HT-29 (cell line): ENCODE measurements around the gene PPP1R36. TPM values are rescaled to one million over a fixed set of nuclear protein-coding genes. Genes with fewer than 3 reads are reported as not detected.
"Not testable (repeated sequence)": the region's sequence is repeated elsewhere in the genome, so short reads cannot be mapped to it uniquely, and the experiment has no call there.

Experiments
- DNase-seq: peaks from one replicate; pipeline ENCODE4 v3.0.0-alpha.2; 2015; ENCODE audit warnings: low spot score
- total RNA-seq: library from RNA; depleted of rRNA; stranded (reverse); fragments of >200 nt; shearing (Covaris generic); gene quantifications from 2 replicates; pipeline ENCODE4 v1.2.3, GENCODE V29; 2014

PPP1R36 gene
- total RNA-seq, 1 experiment from 2014 or later, result 0.18 TPM

GRCh38 chr14:64566651-64567122 lies 16.9 kb downstream of the PPP1R36 start:
- DNase-seq, result no peak

GRCh38 chr14:64569138-64569631 lies 19.4 kb downstream of the PPP1R36 start:
- DNase-seq, result peak; percentile 66

GRCh38 chr14:64569646-64570045 lies 19.9 kb downstream of the PPP1R36 start:
- DNase-seq, result not testable (repeated sequence)

GRCh38 chr14:64572386-64573104 lies 22.8 kb downstream of the PPP1R36 start:
- no peak for DNase-seq

GRCh38 chr14:64573109-64573508 lies 23.3 kb downstream of the PPP1R36 start:
- DNase-seq, result no peak

- no peak for DNase-seq
Observed at GRCh38 chr14:64574371-64575107, 24.8 kb downstream of the PPP1R36 start.

- DNase-seq, result no peak
Observed at GRCh38 chr14:64577211-64577610, 27.4 kb downstream of the PPP1R36 start.

GRCh38 chr14:64580467-64580866 lies 30.7 kb downstream of the PPP1R36 start:
- DNase-seq, result no peak

GRCh38 chr14:64581363-64581762 lies 31.6 kb downstream of the PPP1R36 start:
- DNase-seq, result no peak

GRCh38 chr14:64581817-64582216 lies 32.1 kb downstream of the PPP1R36 start:
- no peak for DNase-seq

- no peak for DNase-seq
Observed at GRCh38 chr14:64584190-64584589, 34.4 kb downstream of the PPP1R36 start.

- no peak for DNase-seq
Observed at GRCh38 chr14:64591809-64592208, 42.0 kb downstream of the PPP1R36 start.

- DNase-seq, result no peak
Observed at GRCh38 chr14:64594438-64594837, 44.7 kb downstream of the PPP1R36 start.

- no peak for DNase-seq
Observed at GRCh38 chr14:64598404-64598803, 48.6 kb downstream of the PPP1R36 start.

- no peak for DNase-seq
Observed at GRCh38 chr14:64601571-64601970, 51.8 kb downstream of the PPP1R36 start.

- no peak for DNase-seq
Observed at GRCh38 chr14:64602826-64603225, 53.1 kb downstream of the PPP1R36 start.

- DNase-seq, result no peak
Observed at GRCh38 chr14:64604001-64604400, 54.2 kb downstream of the PPP1R36 start.

GRCh38 chr14:64604881-64605280 lies 55.1 kb downstream of the PPP1R36 start:
- no peak for DNase-seq

- DNase-seq, result no peak
Observed at GRCh38 chr14:64605926-64606685, 56.3 kb downstream of the PPP1R36 start.

- DNase-seq, result no peak
Observed at GRCh38 chr14:64610049-64610746, 60.4 kb downstream of the PPP1R36 start.

- DNase-seq, result no peak
Observed at GRCh38 chr14:64611358-64612020, 61.7 kb downstream of the PPP1R36 start.
